Neural progenitor cell (in vitro differentiated cells): ENCODE data around the gene RERE. TPM values are rescaled to one million over a fixed set of nuclear protein-coding genes. Genes with fewer than 3 reads are reported as not detected.

Experiments used
- DNase-seq: peaks from one replicate; pipeline ENCODE4 v3.0.0-alpha.2; 2016; ENCODE audit warnings: low spot score
- H2AFZ ChIP-seq: fragments of 200-600 bp; sonication (generic); replicated peaks from 2 replicates; pipeline ENCODE4 v1.6.1; 2016; ENCODE audit warnings: antibody characterized with exemption
- H3F3A ChIP-seq: fragments of 200-600 bp; sonication (generic); 2 replicates; pipeline ENCODE4 v1.6.1; 2016; ENCODE audit warnings: antibody characterized with exemption, low read depth
- H3K27ac ChIP-seq: fragments of 200-600 bp; sonication (generic); 2 replicates; pipeline ENCODE4 v1.5.1; 2016; ENCODE audit warnings: mild to moderate bottlenecking
- H3K27me3 ChIP-seq: fragments of 200-600 bp; sonication (generic); 2 replicates; pipeline ENCODE4 v1.6.1; 2016; ENCODE audit warnings: mild to moderate bottlenecking, moderate library complexity
- H3K36me3 ChIP-seq: fragments of 200-600 bp; sonication (generic); 2 replicates; pipeline ENCODE4 v1.5.1; 2016
- H3K4me1 ChIP-seq: fragments of 200-600 bp; sonication (generic); 2 replicates; pipeline ENCODE4 v1.6.1; 2016; ENCODE audit warnings: mixed run types
- H3K4me2 ChIP-seq: fragments of 200-600 bp; sonication (generic); 2 replicates; pipeline ENCODE4 v1.6.1; 2016
- H3K4me3 ChIP-seq: fragments of 200-600 bp; sonication (generic); 2 replicates; pipeline ENCODE4 v1.5.1; 2016
- H3K79me2 ChIP-seq: fragments of 200-600 bp; sonication (generic); 2 replicates; pipeline ENCODE4 v1.6.1; 2016; ENCODE audit warnings: low read depth
- H3K9ac ChIP-seq: fragments of 200-600 bp; sonication (generic); 2 replicates; pipeline ENCODE4 v1.6.1; 2016
- H3K9me3 ChIP-seq: fragments of 200-600 bp; sonication (generic); 2 replicates; pipeline ENCODE4 v1.5.1; 2016; ENCODE audit warnings: low read depth
- H4K20me1 ChIP-seq: fragments of 200-600 bp; sonication (generic); 2 replicates; pipeline ENCODE4 v1.6.1; 2016; ENCODE audit warnings: low read depth
- H3K27ac Mint-ChIP-seq: 3 replicates; pipeline ENCODE4 v1.8.0; 2021; ENCODE audit warnings: mixed read lengths
- H3K27me3 Mint-ChIP-seq: 2 replicates; pipeline ENCODE4 v1.8.0; 2022; ENCODE audit warnings: low read depth, mild to moderate bottlenecking, inconsistent platforms, moderate library complexity, mixed read lengths; ENCODE audit not compliant: insufficient read depth
- H3K36me3 Mint-ChIP-seq: 3 replicates; pipeline ENCODE4 v1.8.0; 2021; ENCODE audit warnings: mixed read lengths
- H3K4me1 Mint-ChIP-seq: 3 replicates; pipeline ENCODE4 v1.8.0; 2021; ENCODE audit warnings: mixed read lengths
- H3K4me3 Mint-ChIP-seq: 3 replicates; pipeline ENCODE4 v1.8.0; 2021; ENCODE audit warnings: mild to moderate bottlenecking, moderate library complexity, mixed read lengths
- H3K9me3 Mint-ChIP-seq: 3 replicates; pipeline ENCODE4 v1.8.0; 2020; ENCODE audit warnings: mixed read lengths
- EZH2 ChIP-seq: fragments of 200-600 bp; sonication (generic); IDR thresholded peaks from 2 replicates; pipeline ENCODE4 v1.6.1; 2017; ENCODE audit warnings: antibody characterized with exemption, mild to moderate bottlenecking, moderate library complexity
- EZH2phosphoT487 ChIP-seq: fragments of 200-600 bp; sonication (generic); IDR thresholded peaks from 2 replicates; pipeline ENCODE4 v1.6.1; 2017; ENCODE audit warnings: antibody characterized with exemption
- total RNA-seq: library from RNA; depleted of rRNA; stranded (reverse); fragments of >200 nt; gene quantifications from 2 replicates; pipeline ENCODE4 v1.2.3, GENCODE V29; 2015; ENCODE audit warnings: low replicate concordance
- TF ChIP-seq, protein P1 (sequence below): fragments of 200-600 bp; sonication (generic); IDR thresholded peaks from 2 replicates; pipeline ENCODE4 v1.5.1; 2017; ENCODE audit warnings: antibody characterized with exemption, mild to moderate bottlenecking

The RERE gene
- total RNA-seq, 1 donor from 2014 or later: 29.8 TPM

DNA sequence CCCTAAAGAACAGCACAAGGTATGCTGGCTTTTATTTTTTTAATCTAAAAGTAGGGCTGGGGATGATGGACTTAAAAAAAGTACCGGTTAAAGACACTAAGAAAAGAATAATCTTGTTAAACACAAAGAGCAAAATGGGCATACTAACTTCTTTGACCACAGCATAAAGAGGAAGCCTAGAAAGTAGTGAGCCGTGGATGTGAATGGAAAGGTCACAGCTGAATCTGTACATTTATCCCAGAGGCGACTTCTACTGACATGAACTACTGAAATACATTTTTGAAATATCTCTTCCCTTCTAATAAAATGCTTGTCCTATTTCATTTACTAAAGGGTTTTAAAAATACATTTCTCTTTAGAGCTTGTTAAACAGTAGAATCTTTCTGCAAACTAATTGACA is 358.8 kb downstream of the RERE start:
- peaks cover 36% of the 10 kb centered on the region for H3F3A ChIP-seq
- no peaks in the 10 kb centered on the region for H3K9me3 Mint-ChIP-seq
- DNase-seq: no peak
- no peaks in the 10 kb centered on the region for H3K27me3 Mint-ChIP-seq
- H2AFZ ChIP-seq: no peak overlapping the region
- peaks cover 69% of the 10 kb centered on the region for H3K4me1 Mint-ChIP-seq
- no peak overlapping the region for H3K9ac ChIP-seq
- no peak overlapping the region for H3K4me2 ChIP-seq
- peaks cover 31% of the 10 kb centered on the region for H4K20me1 ChIP-seq
- peaks cover 13% of the 10 kb centered on the region for H3K36me3 Mint-ChIP-seq
- no peaks in the 10 kb centered on the region for H3K36me3 ChIP-seq
- no peak overlapping the region for H3K27ac Mint-ChIP-seq
- H3K27me3 ChIP-seq: no peaks in the 10 kb centered on the region
- TF ChIP-seq EZH2phosphoT487: no peak
- no peak for TF ChIP-seq EZH2
- TF ChIP-seq, protein P1, sequence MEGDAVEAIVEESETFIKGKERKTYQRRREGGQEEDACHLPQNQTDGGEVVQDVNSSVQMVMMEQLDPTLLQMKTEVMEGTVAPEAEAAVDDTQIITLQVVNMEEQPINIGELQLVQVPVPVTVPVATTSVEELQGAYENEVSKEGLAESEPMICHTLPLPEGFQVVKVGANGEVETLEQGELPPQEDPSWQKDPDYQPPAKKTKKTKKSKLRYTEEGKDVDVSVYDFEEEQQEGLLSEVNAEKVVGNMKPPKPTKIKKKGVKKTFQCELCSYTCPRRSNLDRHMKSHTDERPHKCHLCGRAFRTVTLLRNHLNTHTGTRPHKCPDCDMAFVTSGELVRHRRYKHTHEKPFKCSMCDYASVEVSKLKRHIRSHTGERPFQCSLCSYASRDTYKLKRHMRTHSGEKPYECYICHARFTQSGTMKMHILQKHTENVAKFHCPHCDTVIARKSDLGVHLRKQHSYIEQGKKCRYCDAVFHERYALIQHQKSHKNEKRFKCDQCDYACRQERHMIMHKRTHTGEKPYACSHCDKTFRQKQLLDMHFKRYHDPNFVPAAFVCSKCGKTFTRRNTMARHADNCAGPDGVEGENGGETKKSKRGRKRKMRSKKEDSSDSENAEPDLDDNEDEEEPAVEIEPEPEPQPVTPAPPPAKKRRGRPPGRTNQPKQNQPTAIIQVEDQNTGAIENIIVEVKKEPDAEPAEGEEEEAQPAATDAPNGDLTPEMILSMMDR: no peak
- no peak overlapping the region for H3K4me3 ChIP-seq
- peaks cover 49% of the 10 kb centered on the region for H3K79me2 ChIP-seq
- peaks cover 47% of the 10 kb centered on the region for H3K4me1 ChIP-seq
- H3K9me3 ChIP-seq: no peaks in the 10 kb centered on the region
- no peak overlapping the region for H3K27ac ChIP-seq
- H3K4me3 Mint-ChIP-seq: no peak overlapping the region

GRCh38 chr1:8457760-8458381 is 359.6 kb downstream of the RERE start:
- H3K9ac ChIP-seq: no peak overlapping the region
- peaks cover 24% of the 10 kb centered on the region for H4K20me1 ChIP-seq
- no peak overlapping the region for H3K4me2 ChIP-seq
- TF ChIP-seq, protein P1: no peak
- TF ChIP-seq EZH2phosphoT487: no peak
- TF ChIP-seq EZH2: no peak
- Mint-ChIP-seq H3K27ac (peak overlapping the region; percentile 1), H3K4me1 (peaks cover 61% of the 10 kb centered on the region), H3K27me3 (no peaks in the 10 kb centered on the region), H3K9me3 (no peaks in the 10 kb centered on the region), H3K4me3 (no peak overlapping the region), H3K36me3 (peaks cover 13% of the 10 kb centered on the region)
- H3K9me3 ChIP-seq: no peaks in the 10 kb centered on the region
- peaks cover 29% of the 10 kb centered on the region for H3F3A ChIP-seq
- H3K27me3 ChIP-seq: no peaks in the 10 kb centered on the region
- H3K27ac ChIP-seq: no peak overlapping the region
- no peaks in the 10 kb centered on the region for H3K36me3 ChIP-seq
- no peak for DNase-seq
- H2AFZ ChIP-seq: no peak overlapping the region
- H3K79me2 ChIP-seq: peaks cover 49% of the 10 kb centered on the region
- peaks cover 40% of the 10 kb centered on the region for H3K4me1 ChIP-seq
- H3K4me3 ChIP-seq: no peak overlapping the region

- no peak overlapping the region for H2AFZ ChIP-seq
- Mint-ChIP-seq H3K27me3 (no peaks in the 10 kb centered on the region), H3K4me3 (no peak overlapping the region), H3K9me3 (no peaks in the 10 kb centered on the region), H3K36me3 (peaks cover 13% of the 10 kb centered on the region), H3K27ac (peak overlapping the region; percentile 31), H3K4me1 (peaks cover 54% of the 10 kb centered on the region)
- no peaks in the 10 kb centered on the region for H3K9me3 ChIP-seq
- peaks cover 21% of the 10 kb centered on the region for H3F3A ChIP-seq
- peaks cover 55% of the 10 kb centered on the region for H3K79me2 ChIP-seq
- no peak overlapping the region for H3K4me3 ChIP-seq
- no peaks in the 10 kb centered on the region for H3K27me3 ChIP-seq
- TF ChIP-seq, protein P1: no peak
- no peak for TF ChIP-seq EZH2phosphoT487
- TF ChIP-seq EZH2: no peak
- H3K36me3 ChIP-seq: no peaks in the 10 kb centered on the region
- no peak overlapping the region for H3K9ac ChIP-seq
- no peak overlapping the region for H3K27ac ChIP-seq
- peaks cover 23% of the 10 kb centered on the region for H4K20me1 ChIP-seq
- peaks cover 39% of the 10 kb centered on the region for H3K4me1 ChIP-seq
- H3K4me2 ChIP-seq: no peak overlapping the region
- no peak for DNase-seq
Observed at GRCh38 chr1:8456991-8457390, 360.4 kb downstream of the RERE start.
